Gastroesophageal sphincter (tissue), 3 donors: ENCODE data around the gene IGF2.

ENCODE experiments used
- CTCF ChIP-seq, 4 experiments: fragments of 200-600 bp in 2 of 4; fragments of 450-650 bp in 2 of 4; sonication (generic) in 1 of 4; IDR thresholded peaks; one replicate each; pipeline ENCODE4 v1.5.1; 2017 to 2019; ENCODE audit warnings: antibody characterized with exemption in 4 of 4, mild to moderate bottlenecking in 2 of 4, moderate library complexity in 2 of 4
- POLR2A ChIP-seq, 2 donors: fragments of 450-650 bp; IDR thresholded peaks; one replicate each; pipeline ENCODE4 v1.6.1; 2017; ENCODE audit warnings: antibody characterized with exemption in 2 of 2, mild to moderate bottlenecking in 2 of 2, moderate library complexity in 1 of 2
- POLR2AphosphoS5 ChIP-seq: sonication (generic); formaldehyde crosslinking; IDR thresholded peaks from one replicate; pipeline ENCODE4 v1.6.1; 2017; ENCODE audit warnings: antibody characterized with exemption

DNA sequence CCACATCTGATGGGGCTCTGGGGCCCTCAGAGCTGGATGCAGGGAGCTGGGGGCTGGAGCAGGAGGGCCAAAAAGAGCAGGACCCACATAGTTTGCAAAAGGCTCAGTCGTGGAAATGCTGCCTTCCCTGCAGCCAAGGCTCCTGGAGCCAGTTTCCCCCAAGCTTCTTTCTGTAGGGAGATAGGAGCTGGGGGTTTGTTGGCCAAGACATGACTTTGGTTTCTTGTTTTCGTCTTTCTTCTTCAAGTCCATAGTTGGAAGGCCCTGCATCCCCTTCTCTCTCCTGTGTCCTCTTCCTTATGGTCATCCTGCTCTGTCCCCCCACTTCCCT, 36.3 kb downstream of the IGF2 start:
- TF ChIP-seq POLR2AphosphoS5, result no peak
- TF ChIP-seq POLR2A (IDR thresholded peaks at IDR 0.05), result no peak
- no peak for TF ChIP-seq CTCF (IDR thresholded peaks at IDR 0.05)
